ENCODE measurements around the gene XXYLT1.
A peak's percentile ranks its signal among the peaks of the same experiment; 100 is the strongest.

XXYLT1 gene

DNA sequence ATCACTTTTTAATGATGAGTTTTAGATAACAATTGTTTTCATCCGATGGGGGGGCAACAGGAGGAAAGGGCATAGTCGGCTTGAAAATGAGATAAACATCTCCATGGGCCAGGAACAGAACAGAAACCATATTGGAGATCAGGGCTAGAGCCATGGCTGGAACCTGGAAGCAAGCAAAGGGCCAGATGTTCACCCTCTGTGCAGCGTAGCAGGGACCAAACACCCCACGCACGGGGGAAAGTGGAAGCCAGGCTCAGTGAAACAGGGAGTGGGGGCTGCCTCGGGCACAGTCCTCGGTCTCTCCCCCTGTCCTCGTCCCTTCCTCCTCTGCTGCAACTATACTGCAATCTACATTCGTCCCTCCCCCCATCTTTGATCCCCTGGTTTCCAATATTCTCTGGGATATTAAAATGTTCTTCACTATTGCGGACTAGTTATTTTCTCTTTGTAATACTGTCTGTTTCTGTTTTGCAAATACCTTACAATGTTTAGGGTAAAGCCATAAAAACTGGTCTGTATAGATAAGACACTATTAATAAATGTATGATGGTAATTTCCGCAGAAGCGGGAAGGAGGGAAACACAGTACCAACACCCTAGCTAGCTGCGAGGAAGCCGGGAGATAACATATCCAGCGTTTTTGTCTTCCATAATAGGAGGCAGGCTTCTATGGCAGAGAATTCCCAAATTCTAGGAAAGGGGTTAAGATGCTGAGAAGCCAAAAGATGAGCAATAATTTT, 121.5 kb downstream of the XXYLT1 start:
- no peak for DNase-seq

DNA sequence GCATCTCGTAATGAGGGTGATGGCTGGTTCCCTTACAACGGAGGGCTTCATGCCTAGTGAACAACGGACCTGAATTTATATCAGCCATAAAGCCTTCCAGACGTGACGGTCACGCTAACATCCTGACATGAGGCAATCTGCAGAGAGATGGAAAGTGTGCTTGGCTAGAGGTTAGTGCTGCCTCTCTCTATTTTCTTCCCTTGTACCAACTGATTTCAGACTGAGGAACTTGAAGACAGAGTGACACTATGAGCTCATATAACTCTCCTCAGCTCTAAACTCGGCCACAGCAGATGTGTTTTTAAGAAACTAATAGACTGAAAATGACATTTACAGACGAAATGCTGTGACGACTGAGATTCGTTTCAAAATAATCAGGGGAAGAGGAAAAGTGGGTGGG, 122.4 kb downstream of the XXYLT1 start:
- DNase-seq: no peak

DNA sequence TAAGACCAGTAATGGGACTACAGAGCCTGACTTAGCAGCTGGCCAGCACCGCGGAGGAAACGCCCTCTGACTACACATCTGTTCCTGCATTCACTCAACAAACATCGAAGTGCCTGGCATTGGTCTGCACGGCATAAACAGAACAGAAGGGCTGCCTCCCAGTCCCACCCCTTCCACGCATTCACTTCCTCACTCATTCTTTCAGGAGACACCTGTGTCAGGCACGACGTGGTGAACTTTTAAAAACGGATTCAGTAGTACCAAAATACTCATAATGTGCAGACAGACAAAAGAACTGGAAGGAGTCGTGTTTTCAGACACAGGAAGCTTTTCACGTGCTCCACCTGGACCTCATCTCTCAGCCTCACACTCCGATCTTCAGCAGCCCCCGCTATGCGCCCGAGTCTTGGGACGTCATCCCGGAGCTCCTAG, 123.3 kb downstream of the XXYLT1 start:
- DNase-seq: peak; percentile 55

DNA sequence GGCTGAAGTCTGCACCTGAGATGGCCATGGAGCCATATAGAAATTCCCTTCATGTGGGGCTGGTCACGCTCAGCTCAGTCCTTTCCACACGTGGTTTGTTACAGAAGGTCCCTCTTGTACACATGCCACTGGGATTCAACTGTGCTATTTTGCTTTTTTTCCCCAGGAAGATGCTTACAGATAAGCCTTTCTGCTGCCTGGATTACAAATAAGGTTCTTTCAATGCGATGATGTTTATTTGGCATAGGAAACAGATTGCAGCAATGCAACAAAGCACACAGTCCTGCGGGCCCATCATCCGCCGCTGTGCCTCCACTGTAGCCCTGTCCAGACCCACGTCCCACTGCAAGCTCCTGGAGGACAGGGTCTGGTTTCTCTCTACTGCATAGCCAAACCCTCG, 124.8 kb downstream of the XXYLT1 start:
- no peak for DNase-seq

DNA sequence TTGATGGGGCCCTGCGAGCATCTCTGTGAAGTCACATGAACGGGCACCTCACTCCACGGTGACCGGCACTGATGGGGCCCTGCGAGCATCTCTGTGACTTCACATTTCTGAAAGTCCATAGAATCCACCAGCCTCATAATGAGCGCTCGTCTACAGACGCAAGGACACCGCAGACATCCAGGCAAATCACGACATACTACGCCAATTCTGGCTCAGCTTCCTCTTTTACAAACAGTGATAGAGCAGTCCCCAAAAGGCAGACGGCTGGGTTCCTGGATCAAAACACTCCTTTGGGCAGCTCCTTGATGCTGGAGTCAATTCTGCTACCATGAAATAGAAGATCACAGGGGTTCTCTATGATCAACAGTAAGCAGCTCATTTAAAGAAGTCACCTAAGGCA, 125.4 kb downstream of the XXYLT1 start:
- DNase-seq: no peak

GRCh38 chr3:195143221-195143620, 127.7 kb downstream of the XXYLT1 start:
- DNase-seq: no peak

GRCh38 chr3:195142519-195142918, 128.4 kb downstream of the XXYLT1 start:
- DNase-seq: no peak

DNA sequence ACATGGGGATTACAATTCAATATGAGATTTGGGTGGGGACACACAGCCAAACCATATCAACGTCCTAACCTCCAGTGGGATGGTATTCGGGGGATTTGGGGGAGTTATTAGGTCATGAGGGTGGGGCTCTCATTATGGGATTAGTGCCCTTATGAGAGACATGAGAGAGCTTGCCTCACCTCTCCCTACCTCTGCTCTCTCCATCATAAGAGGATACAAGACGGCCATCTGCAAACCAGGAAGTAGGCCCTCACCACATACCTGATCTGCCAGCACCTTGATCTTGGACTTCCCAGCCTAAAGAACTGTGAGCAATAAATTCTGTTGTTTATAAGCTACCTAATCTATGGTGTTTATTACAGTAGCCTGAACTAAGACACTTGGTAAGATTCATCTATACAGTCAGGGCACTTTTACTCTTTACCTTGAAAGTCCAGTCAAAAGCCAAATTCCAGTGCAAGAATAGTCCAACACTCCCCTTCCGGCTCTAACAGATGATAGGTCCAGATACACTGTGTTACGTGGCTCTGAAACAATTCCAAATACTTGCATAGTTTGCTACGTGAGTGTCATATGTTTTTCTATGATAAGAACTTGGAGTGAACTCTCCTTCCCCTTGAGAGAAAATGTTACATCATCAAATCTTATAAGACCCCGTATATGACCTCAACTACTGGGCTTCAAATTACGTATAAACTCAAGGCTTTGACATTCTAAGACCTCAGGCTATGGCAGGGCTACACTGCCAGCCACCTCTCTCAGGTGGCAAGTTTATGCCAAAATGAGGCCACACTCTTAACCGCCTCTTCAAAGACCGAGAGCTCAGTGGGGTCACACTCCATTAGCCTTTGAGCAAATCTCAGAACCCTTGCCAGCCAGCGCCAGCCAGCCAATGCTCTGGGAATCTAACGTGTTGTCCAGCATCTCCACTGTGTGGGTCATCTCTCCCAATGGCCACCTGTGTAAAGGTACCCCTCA, 129.9 kb downstream of the XXYLT1 start:
- DNase-seq: no peak

DNA sequence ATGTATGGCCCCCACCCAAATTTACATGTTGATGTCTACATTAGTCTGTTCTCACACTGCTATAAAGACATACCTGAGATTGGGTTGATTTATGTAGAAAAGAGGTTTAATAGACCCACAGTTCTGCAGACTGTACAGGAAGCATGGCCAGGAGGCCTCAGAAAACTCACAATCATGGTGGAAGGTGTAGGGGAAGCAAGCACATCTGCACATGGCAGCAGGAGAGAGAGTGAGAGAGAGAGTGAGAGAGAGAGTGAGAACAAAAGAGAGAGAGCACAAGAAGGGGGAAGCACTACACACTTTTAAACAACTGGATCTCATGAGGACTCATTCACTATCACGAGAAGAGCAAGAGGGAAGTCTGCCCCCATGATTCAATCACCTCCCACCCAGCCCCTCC, 130.5 kb downstream of the XXYLT1 start:
- DNase-seq: no peak

DNA sequence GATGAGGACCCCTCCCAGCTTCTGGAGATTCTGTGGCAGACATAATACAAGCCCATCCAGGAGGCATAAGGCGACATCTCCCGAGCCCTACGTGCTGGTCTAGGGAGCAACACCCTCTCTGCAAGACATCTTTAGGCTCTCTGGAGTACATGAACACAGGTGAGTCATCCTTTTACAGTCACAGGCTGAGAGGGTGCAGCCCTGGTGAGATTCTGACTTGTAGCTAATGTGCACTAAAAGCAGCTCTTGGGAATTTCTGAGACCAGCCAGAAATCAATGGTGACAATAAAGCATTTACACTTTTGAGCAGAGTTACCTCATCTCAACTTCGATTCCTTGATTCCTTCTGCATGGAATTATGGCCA, 131.1 kb downstream of the XXYLT1 start:
- DNase-seq: no peak

GRCh38 chr3:195139091-195139875, 131.7 kb downstream of the XXYLT1 start:
- no peak for DNase-seq

DNA sequence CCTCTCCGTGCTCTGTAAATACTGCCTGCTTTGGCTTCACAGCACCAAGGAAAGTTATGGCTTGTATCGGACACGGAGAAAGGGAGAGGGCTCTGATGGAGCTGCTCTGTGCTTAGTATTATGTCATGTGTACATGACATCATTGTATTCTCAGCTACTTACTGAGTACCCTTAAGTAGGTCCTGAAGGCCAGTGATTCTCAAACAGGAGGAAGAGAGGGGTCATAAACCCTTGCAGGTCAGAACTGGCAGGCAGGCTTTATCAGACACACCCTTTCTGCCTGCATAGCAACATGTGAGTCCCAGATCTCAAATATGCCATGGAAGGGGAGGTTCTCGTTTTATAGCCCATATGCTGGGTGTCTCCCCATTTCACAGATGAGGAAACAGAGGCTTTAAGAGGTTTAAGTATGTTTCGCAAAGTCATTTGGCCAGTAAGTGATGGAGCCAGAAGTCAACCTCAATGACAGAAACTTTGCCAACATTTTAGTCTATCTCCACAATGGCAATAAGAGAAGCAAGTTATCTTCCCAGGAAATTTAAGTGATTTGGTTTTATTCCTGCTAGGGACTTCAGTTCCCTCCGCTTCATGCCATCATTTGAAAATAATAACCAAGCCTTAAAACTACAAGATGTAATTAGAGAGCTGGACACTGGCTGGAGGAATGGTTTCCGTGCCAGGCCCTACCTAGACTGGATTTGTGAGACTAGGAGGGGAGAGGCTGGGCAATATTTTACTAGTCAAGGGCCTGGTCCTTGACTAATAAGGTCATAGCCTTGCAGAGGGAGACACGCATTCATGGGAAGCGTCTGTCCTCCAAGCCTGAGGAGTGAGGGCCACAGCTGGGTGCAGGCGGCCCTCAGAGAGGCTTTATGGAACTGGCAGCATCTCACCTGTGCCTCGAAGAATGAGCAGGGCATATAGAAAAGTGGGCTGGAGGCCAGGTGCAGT, 133.0 kb downstream of the XXYLT1 start:
- no peak for DNase-seq

DNA sequence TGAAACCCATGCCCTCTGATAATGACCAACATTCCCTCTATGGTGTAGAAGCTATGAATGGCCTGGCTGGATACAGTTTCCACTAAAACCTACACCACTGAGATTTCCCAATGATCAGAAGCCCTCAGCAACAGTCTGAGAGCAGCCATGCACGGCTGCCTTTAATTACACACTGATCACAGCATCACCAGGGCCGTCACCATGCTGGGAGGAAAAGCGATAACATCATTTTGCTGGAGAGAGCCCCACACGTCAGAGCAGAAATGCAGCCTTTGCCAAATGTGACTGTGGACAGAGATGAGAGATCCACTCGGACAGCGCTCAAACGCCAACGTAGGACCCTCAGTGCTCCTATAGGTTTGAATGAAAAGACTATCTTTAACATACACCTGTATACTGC, 135.0 kb downstream of the XXYLT1 start:
- DNase-seq: no peak

GRCh38 chr3:195134431-195134830, 136.5 kb downstream of the XXYLT1 start:
- no peak for DNase-seq

DNA sequence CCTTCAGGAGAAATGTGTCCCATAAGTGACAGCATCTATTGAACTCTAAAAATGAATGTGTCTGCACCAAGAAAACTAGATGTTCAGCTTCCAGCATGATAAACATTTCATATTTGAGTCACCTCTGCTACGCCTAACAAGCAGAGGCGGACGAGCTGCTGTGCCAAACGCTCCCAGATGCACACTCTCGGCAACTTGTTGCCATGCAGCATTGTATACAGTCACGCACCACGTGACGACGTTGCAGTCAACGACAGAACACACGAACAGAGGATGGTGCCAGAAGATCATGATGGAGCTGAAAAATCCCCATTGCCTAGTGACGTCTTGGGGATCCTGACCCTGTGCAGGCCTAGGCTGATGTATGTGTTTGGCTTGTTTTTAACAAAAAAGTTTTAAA, 137.5 kb downstream of the XXYLT1 start:
- DNase-seq: peak; percentile 59

- DNase-seq: no peak
Observed at GRCh38 chr3:195133013-195133412, 137.9 kb downstream of the XXYLT1 start.

DNA sequence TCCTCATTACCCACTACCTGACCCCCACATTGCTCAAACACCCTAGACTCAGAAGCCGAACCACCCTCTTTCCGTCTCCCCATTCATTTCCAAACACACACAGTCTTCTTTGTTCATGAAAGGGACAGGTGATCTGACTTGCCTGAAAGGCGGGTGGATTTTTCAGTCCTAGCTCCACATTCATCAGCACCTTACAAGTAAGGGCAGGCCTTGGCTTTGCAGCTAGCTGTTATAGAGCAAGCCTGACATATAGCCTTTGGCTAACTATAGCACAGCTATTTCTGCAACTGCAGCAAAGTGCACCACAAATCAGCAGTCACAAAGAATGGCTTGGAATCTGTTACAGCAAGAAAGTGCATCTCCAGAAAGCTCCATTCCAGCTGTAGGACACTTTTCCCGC, 139.8 kb downstream of the XXYLT1 start:
- no peak for DNase-seq

- peak; percentile 56 for DNase-seq
Observed at GRCh38 chr3:195129644-195130492, 141.1 kb downstream of the XXYLT1 start.

GRCh38 chr3:195129072-195129643, 141.8 kb downstream of the XXYLT1 start:
- DNase-seq: no peak

DNA sequence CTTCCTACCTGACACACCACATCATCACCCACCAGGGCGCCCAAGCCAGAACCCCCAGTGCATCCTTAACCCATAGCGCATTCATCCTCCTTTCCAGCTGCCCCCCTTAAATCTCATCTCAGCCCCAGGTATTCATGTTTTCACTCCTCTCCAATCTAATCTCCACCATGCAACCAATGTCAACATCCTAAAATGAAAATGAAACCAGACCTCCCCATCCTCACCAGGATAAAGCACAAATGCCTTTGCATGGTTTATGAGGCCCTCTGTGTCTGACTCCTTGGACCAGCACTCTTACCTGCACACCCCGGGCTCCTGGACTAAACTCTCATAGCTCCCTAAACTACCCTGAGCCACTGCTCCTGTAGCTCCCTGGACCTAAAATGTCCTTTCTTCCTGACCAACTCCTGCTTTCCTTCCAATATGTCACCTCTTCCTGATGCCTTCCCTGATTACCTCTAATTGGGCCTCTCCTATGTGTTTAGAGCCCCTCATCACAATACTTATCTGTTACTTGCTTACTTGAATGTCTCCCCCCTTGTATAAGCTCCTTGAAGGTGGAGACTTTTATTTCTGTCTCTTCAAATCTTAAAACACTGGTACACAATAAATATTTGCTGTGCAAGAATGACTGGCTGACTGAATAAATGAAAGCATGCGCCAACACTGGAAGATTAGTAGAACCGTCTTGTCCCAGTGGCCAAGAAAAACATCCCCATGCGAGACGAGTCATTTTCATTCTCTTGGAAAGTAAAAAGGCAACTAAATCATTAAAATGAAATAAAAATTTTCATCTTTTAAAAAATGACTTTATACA, 142.5 kb downstream of the XXYLT1 start:
- no peak for DNase-seq
